ENCODE data around the gene CD200R1L. TPM values are rescaled to one million over a fixed set of nuclear protein-coding genes. Genes with fewer than 3 reads are reported as not detected.

The CD200R1L gene
- total RNA-seq, 1 experiment from 2014 or later = not detected

DNA sequence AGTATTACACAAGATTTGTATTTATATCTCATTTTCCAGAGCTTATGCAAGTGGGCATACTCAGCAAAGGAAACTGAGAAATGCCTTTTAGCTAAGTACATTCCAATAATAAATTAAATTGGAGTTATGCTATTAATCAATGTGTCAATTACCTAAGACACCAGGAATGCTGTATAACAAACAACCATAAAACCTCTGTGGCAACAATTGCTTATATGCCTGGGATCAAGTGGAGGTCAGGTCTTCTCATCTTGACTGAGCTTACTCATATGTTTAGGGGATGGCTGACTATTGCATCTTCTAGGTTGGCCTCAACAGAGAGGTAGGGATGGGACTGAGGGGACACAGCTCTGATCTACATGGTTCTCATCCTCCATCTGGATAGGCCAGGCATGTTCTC is 30.7 kb downstream of the CD200R1L start:
- Mint-ChIP-seq H3K27me3 (ENCODE audit: insufficient read depth, unreplicated experiment) (no peaks in the 10 kb centered on the region), H3K36me3 (ENCODE audit: insufficient read depth, unreplicated experiment) (no peaks in the 10 kb centered on the region), H3K4me1 (ENCODE audit: insufficient read depth, unreplicated experiment) (peaks cover 5% of the 10 kb centered on the region), H3K27ac (ENCODE audit: low read depth, unreplicated experiment) (no peak overlapping the region), H3K9me3 (ENCODE audit: unreplicated experiment) (no peaks in the 10 kb centered on the region), H3K4me3 (ENCODE audit: unreplicated experiment) (no peak overlapping the region)
- DNase-seq (ENCODE audit: unreplicated experiment) = no peak
- TF ChIP-seq, protein P1, sequence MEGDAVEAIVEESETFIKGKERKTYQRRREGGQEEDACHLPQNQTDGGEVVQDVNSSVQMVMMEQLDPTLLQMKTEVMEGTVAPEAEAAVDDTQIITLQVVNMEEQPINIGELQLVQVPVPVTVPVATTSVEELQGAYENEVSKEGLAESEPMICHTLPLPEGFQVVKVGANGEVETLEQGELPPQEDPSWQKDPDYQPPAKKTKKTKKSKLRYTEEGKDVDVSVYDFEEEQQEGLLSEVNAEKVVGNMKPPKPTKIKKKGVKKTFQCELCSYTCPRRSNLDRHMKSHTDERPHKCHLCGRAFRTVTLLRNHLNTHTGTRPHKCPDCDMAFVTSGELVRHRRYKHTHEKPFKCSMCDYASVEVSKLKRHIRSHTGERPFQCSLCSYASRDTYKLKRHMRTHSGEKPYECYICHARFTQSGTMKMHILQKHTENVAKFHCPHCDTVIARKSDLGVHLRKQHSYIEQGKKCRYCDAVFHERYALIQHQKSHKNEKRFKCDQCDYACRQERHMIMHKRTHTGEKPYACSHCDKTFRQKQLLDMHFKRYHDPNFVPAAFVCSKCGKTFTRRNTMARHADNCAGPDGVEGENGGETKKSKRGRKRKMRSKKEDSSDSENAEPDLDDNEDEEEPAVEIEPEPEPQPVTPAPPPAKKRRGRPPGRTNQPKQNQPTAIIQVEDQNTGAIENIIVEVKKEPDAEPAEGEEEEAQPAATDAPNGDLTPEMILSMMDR (IDR thresholded peaks at IDR 0.05; ENCODE audit: unreplicated experiment) = no peak
- ChIA-PET POLR2A (no interaction called here), CTCF (interaction anchor here (0.9 to 8.1 kb wide), 12 partner anchors 10 to 234 kb away, joined by 3 to 193 read pairs (median 4); partner anchors contain the start of gene CCDC80)
- intact Hi-C loops (cut with micrococcal nuclease) = loop anchor here (10.0 kb wide), 1 partner anchor 159 kb away; the partner anchor contains the start of gene CD200R1
- no TSS peak for BruUV-seq (replicated peaks)

DNA sequence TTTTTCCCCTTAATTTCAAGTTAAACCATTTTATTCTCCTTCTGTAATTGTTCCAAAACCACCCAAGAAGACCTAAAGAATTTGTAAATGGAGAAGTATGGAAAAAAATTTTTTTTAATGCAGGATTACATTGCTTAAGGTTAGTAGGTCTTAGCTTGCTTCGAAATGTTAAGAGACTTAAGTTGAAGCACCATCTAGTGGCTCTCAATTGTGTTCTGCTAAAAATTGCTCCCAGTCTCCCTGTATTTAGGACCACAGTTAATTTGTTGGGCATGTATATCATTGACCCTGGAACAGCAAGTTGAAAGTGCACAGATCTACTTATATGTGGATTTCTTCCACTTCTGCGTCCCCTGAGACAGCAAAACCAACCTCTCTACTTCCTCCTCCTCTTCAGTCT is 32.4 kb downstream of the CD200R1L start:
- no peak overlapping the region for H3K27ac Mint-ChIP-seq (ENCODE audit: low read depth, unreplicated experiment)
- intact Hi-C loops (cut with micrococcal nuclease) = loop anchor here (1.0 to 10.0 kb wide), 4 partner anchors 79 to 232 kb away; partner anchors contain the start of gene CD200R1
- peaks cover 11% of the 10 kb centered on the region for H3K4me1 Mint-ChIP-seq (ENCODE audit: insufficient read depth, unreplicated experiment)
- TF ChIP-seq, protein P1 (IDR thresholded peaks at IDR 0.05; ENCODE audit: unreplicated experiment) = peak; percentile 33
- H3K4me3 Mint-ChIP-seq (ENCODE audit: unreplicated experiment) = no peak overlapping the region
- H3K27me3 Mint-ChIP-seq (ENCODE audit: insufficient read depth, unreplicated experiment) = no peaks in the 10 kb centered on the region
- BruUV-seq (replicated peaks) = no TSS peak
- H3K36me3 Mint-ChIP-seq (ENCODE audit: insufficient read depth, unreplicated experiment) = no peaks in the 10 kb centered on the region
- CTCF ChIA-PET = interaction anchor here (0.6 to 8.1 kb wide), 36 partner anchors 8 to 521 kb away, joined by 3 to 193 read pairs (median 4); partner anchors contain the start of gene CCDC80
- no peaks in the 10 kb centered on the region for H3K9me3 Mint-ChIP-seq (ENCODE audit: unreplicated experiment)
- DNase-seq (ENCODE audit: unreplicated experiment) = peak; percentile 58
- POLR2A ChIA-PET = interaction anchor here (0.8 to 2.0 kb wide), 7 partner anchors 14 to 232 kb away, joined by 3 to 15 read pairs (median 5); partner anchors contain the start of gene GTPBP8

DNA sequence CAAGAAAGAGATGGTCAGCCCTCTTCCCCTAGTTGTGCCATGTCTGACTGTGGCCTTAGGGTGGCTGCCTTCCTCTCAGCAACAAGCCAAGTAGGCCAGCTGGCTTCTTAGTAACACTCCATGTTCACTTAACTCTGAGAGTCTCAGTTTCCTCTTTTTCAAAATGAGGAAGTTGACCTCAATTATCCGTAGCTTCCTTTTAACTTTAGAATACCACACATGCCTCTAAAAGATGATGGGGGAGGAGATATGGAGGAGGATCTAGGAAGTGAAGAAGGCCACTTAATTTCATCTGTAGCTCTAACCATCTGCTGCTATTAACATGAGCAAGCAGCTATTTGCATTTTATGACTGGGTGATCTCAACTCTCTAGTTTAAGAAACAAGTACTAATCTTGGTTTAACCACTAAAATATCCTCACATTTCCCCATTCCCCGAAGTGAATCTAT is 32.9 kb downstream of the CD200R1L start:
- no TSS peak for BruUV-seq (replicated peaks)
- Mint-ChIP-seq H3K4me3 (ENCODE audit: unreplicated experiment) (no peak overlapping the region), H3K36me3 (ENCODE audit: insufficient read depth, unreplicated experiment) (no peaks in the 10 kb centered on the region), H3K27me3 (ENCODE audit: insufficient read depth, unreplicated experiment) (no peaks in the 10 kb centered on the region), H3K4me1 (ENCODE audit: insufficient read depth, unreplicated experiment) (peaks cover 11% of the 10 kb centered on the region), H3K27ac (ENCODE audit: low read depth, unreplicated experiment) (no peak overlapping the region), H3K9me3 (ENCODE audit: unreplicated experiment) (no peaks in the 10 kb centered on the region)
- ChIA-PET CTCF (interaction anchor here (0.7 to 8.1 kb wide), 31 partner anchors 10 to 231 kb away, joined by 3 to 193 read pairs (median 4); partner anchors contain the start of gene CCDC80), POLR2A (interaction anchor here (0.8 to 2.0 kb wide), 6 partner anchors 14 to 171 kb away, joined by 3 to 15 read pairs (median 5); no protein-coding TSS in a partner anchor)
- TF ChIP-seq, protein P1 (IDR thresholded peaks at IDR 0.05; ENCODE audit: unreplicated experiment) = no peak
- no peak for DNase-seq (ENCODE audit: unreplicated experiment)
- intact Hi-C loops (cut with micrococcal nuclease) = loop anchor here (1.0 to 10.0 kb wide), 4 partner anchors 78 to 231 kb away; partner anchors contain the start of gene CD200R1

DNA sequence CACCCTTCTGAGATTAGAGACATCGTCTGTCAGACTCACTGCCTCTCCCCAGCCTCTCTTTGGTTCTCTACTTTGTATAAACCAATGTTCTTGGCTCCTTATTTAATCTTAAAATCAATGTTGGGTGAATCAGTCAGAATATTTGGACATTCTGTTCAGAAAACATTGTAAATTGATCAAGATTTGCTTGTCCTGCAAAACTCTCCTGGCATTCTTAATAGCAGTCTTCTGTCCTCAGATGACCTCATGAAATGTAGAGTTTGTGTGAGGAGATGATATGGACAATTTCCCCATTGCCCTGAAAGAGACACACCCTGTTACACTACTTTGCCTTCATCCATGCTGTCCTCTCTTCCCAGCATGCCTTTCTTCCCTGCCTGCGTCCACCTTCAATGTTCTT is 33.6 kb downstream of the CD200R1L start:
- no peaks in the 10 kb centered on the region for H3K36me3 Mint-ChIP-seq (ENCODE audit: insufficient read depth, unreplicated experiment)
- CTCF ChIA-PET = interaction anchor here (0.7 to 8.1 kb wide), 21 partner anchors 9 to 230 kb away, joined by 3 to 193 read pairs (median 5); partner anchors contain the start of gene CCDC80
- no TSS peak for BruUV-seq (replicated peaks)
- no peak overlapping the region for H3K4me3 Mint-ChIP-seq (ENCODE audit: unreplicated experiment)
- no peak for DNase-seq (ENCODE audit: unreplicated experiment)
- TF ChIP-seq, protein P1 (IDR thresholded peaks at IDR 0.05; ENCODE audit: unreplicated experiment) = no peak
- no peaks in the 10 kb centered on the region for H3K9me3 Mint-ChIP-seq (ENCODE audit: unreplicated experiment)
- intact Hi-C loops (cut with micrococcal nuclease) = loop anchor here (10.0 kb wide), 1 partner anchor 162 kb away; the partner anchor contains the start of gene CD200R1
- H3K4me1 Mint-ChIP-seq (ENCODE audit: insufficient read depth, unreplicated experiment) = peaks cover 11% of the 10 kb centered on the region
- POLR2A ChIA-PET = interaction anchor here (1.0 kb wide), 1 partner anchor 81 kb away, joined by 3 read pairs; no protein-coding TSS in a partner anchor
- H3K27me3 Mint-ChIP-seq (ENCODE audit: insufficient read depth, unreplicated experiment) = no peaks in the 10 kb centered on the region
- no peak overlapping the region for H3K27ac Mint-ChIP-seq (ENCODE audit: low read depth, unreplicated experiment)

Data from MCF 10A (cell line).